Ecto neural progenitor cell (in vitro differentiated cells): Measurements from ENCODE around the gene SMYD3.
"Not testable (repeated sequence)": the region's sequence is repeated elsewhere in the genome, so short reads cannot be mapped to it uniquely, and the experiment has no call there.

Experiments used
- DNase-seq: peaks from one replicate; pipeline ENCODE4 v3.0.0-alpha.2; 2018; ENCODE audit warnings: low spot score

The SMYD3 gene

GRCh38 chr1:246106342-246106763 is 400.7 kb downstream of the SMYD3 start:
- no peak for DNase-seq

DNA sequence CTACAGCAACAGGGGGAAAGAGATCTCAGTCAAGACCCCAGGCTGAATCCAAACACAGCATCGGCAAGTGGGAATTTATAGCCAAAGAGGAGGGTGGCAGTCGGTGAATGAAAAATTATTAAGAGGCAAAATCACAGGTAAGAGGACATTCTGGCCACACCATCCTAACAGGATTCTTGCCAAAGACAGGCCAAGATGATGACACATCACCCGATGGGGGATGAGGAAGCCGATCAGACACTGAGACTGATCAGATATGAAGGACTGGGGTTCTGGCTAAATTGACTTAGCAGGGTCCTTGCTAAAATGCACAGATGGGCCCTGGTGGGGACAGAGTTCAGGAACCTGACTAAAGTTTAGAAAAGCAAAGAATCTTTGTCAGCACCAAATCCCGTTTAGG is 402.2 kb downstream of the SMYD3 start:
- DNase-seq, result no peak

DNA sequence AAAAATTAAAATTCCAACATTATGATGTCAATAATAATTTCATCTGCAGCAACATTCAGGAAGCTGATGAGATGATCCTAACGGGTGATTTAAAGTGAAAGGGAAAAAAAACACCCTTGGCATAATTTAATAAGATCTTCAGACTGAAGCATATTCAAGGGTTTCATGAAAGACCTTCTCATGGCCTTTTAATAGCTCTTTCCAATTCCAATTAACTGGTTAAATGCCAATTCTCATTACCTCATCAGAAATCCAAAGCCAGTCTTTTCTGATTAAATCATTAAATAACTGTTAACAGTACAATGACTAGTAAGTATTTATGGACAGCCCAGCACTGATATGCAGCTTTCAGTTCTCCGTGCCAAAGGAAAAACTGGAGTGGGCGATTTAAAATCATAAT is 407.5 kb downstream of the SMYD3 start:
- no peak for DNase-seq

GRCh38 chr1:246096356-246096755 is 410.7 kb downstream of the SMYD3 start:
- DNase-seq, result no peak

- DNase-seq, result no peak
Measured at GRCh38 chr1:246095443-246095842, 411.6 kb downstream of the SMYD3 start.

GRCh38 chr1:246093230-246093629 is 413.8 kb downstream of the SMYD3 start:
- DNase-seq, result no peak

DNA sequence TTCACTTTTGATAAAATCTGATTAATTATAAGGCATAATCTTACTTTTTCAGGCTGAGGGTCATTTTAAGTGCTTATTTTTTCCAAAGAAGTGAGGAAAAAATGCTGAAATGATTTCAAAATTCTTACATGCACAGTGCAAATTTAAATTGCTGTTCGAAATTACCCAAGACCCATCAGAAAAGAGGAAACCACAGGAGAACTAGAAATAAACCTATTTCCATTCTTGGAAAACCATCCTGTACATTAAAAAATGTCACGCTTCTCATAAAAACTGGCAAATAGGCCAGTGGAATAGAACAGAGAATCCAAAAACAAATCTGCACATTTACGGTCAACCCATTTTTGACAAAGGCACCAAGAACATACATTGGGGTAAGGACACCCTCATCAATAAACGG is 414.9 kb downstream of the SMYD3 start:
- DNase-seq, result no peak

- DNase-seq, result no peak
Measured at GRCh38 chr1:246091477-246091876, 415.6 kb downstream of the SMYD3 start.

- DNase-seq, result no peak
Measured at GRCh38 chr1:246086191-246086590, 420.9 kb downstream of the SMYD3 start.

GRCh38 chr1:246083416-246083815 is 423.7 kb downstream of the SMYD3 start:
- DNase-seq, result no peak

GRCh38 chr1:246081856-246082668 is 425.0 kb downstream of the SMYD3 start:
- DNase-seq, result no peak

- DNase-seq, result no peak
Measured at GRCh38 chr1:246081138-246081702, 425.9 kb downstream of the SMYD3 start.

DNA sequence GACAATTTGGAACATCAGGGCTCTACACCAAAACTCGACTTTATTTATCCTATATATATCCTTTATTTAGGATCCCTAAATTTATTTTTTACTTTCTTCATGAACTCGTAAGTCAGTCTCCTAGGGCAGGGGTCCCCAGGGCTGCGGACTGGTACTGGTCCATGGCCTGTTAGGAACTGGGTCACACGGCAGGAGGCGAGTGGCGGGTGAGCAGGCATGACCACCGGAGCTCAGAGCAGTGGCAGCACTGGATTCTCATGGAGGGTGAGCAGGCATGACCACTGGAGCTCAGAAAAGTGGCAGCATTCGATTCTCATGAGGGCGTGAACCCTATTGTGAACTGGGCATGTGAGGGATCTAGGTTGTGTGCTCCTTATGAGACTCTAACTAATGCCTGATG is 427.0 kb downstream of the SMYD3 start:
- no peak for DNase-seq

GRCh38 chr1:246078888-246079252 is 428.2 kb downstream of the SMYD3 start:
- DNase-seq, result no peak

- no peak for DNase-seq
Measured at GRCh38 chr1:246078126-246078887, 428.8 kb downstream of the SMYD3 start.

GRCh38 chr1:246077476-246077875 is 429.6 kb downstream of the SMYD3 start:
- DNase-seq, result no peak

- no peak for DNase-seq
Measured at GRCh38 chr1:246074421-246074820, 432.7 kb downstream of the SMYD3 start.

DNA sequence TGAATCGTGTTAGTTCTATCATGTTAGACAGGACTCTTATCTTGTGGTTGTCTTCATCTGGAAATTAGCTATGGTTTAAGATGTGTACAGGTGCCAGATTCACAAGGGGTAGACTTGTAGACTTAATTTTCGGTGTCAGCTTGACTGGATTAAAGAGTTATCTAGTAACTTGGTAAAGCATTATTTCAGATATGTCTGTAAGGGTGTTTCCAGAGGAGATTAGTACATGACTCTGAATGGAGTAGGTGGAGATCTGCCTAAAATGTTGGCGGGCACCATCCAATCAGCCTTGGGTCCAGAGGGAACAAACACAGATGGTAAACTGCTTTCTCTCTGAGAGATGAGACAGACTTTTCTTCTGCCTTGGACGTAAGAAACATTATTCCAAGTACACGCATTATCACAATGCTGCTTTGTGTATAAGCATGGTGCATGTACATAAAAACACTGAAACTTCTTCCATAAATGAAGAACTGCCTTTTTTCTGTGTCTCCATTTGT is 434.6 kb downstream of the SMYD3 start:
- no peak for DNase-seq

DNA sequence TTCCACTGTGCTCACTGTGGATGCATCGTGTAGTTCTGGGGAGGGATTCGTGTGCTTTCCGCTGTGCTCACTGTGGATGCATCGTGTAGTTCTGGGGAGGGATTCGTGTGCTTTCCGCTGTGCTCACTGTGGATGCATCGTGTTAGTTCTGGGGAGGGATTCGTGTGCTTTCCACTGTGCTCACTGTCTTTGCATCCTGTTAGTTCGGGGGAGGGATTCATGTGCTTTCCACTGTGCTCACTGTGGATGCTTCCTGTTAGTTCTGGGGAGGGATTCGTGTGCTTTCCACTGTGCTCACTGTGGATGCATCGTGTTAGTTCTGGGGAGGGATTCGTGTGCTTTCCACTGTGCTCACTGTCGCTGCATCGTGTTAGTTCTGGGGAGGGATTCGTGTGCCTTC is 435.1 kb downstream of the SMYD3 start:
- DNase-seq, result not testable (repeated sequence)

- not testable (repeated sequence) for DNase-seq
Measured at GRCh38 chr1:246071561-246071960, 435.5 kb downstream of the SMYD3 start.

- DNase-seq, result no peak
Measured at GRCh38 chr1:246069581-246069980, 437.5 kb downstream of the SMYD3 start.

- DNase-seq, result no peak
Measured at GRCh38 chr1:246068619-246069509, 438.2 kb downstream of the SMYD3 start.
